ENCODE measurements around the gene WWOX. TPM values are rescaled to one million over a fixed set of nuclear protein-coding genes. Genes with fewer than 3 reads are reported as not detected.

WWOX gene
- total and polyA plus RNA-seq, 4 donors: 5.4 to 61.5 (median 18.4) TPM

DNA sequence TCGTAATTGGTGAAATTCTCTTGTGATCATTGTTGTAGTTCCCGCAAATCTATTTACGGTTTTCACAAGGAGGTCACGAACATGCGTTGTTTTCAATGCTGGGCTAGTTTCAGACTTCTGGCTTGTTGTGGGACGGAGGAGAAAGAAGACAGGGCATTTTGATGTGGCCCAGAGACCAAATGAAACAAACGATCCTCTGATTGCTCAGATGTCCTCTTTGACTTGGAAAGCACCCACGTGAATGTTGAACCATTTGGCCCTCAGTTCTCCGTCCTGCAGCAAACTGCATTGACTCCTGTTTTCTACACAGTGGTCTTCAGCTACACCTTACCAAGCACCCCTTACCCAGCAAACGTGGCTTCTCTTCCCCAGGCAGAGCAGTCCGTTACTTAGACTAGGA, 391.0 kb downstream of the WWOX start:
- Histone ChIP-seq H3K9me3 (ENCODE audit: control insufficient read depth in 4 of 4, insufficient read depth in 3 of 4, low read length in 3 of 4) (no peaks in the 10 kb centered on the region), H3K36me3 (ENCODE audit: control insufficient read depth in 4 of 4, insufficient read depth in 4 of 4, low read length in 4 of 4) (no peaks in the 10 kb centered on the region), H3K27ac (ENCODE audit: low read depth in 1 of 2, low read length in 1 of 2) (no peak overlapping the region), H3K27me3 (ENCODE audit: control insufficient read depth in 3 of 3, insufficient read depth in 3 of 3, low read length in 2 of 3) (no peaks in the 10 kb centered on the region), H3K4me3 (no peak overlapping the region), H3K4me1 (ENCODE audit: control insufficient read depth in 5 of 5, insufficient read depth in 5 of 5, low read length in 5 of 5) (peaks cover 0 to 8% (median 0%) of the 10 kb centered on the region in 5 donors), H3K9ac (ENCODE audit: insufficient read depth in 1 of 2, low read length in 2 of 2) (no peak overlapping the region)
- ATAC-seq (ENCODE audit: insufficient read depth, low FRiP score): no peak
- WGBS, 2 donors: 93 to 96% methylated on average over 11 of the region's 11 CpGs
- no peak for DNase-seq
- TF ChIP-seq CTCF (IDR thresholded peaks at IDR 0.05; ENCODE audit: control extremely low read depth, extremely low read depth): no peak

DNA sequence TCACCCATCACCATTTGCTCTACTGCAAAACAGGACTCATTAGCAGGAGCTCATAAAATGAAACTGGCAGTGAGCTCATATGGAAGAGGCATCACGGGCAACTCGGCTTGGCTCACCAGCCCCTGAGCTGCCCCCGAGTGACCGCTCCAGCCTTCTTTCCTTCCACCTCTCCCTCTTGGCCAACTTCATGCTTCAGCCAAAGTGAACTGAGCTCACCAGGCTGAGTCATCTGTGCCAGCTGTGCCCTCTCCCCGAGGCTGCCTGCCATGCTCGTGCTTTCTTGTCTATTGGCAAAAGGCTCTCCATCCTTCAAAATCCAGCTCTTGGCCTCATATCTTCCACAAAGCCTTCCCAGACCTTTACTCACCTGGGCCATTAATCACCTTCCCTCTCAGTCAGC, 391.4 kb downstream of the WWOX start:
- no peak overlapping the region for H3K4me3 ChIP-seq
- H3K9ac ChIP-seq (ENCODE audit: insufficient read depth in 1 of 2, low read length in 2 of 2): no peak overlapping the region
- no peaks in the 10 kb centered on the region for H3K27me3 ChIP-seq (ENCODE audit: control insufficient read depth in 3 of 3, insufficient read depth in 3 of 3, low read length in 2 of 3)
- ATAC-seq (ENCODE audit: insufficient read depth, low FRiP score): no peak
- DNase-seq: no peak
- TF ChIP-seq CTCF (IDR thresholded peaks at IDR 0.05; ENCODE audit: control extremely low read depth, extremely low read depth): no peak
- no peak overlapping the region for H3K27ac ChIP-seq (ENCODE audit: low read depth in 1 of 2, low read length in 1 of 2)
- no peaks in the 10 kb centered on the region for H3K36me3 ChIP-seq (ENCODE audit: control insufficient read depth in 4 of 4, insufficient read depth in 4 of 4, low read length in 4 of 4)
- H3K9me3 ChIP-seq (ENCODE audit: control insufficient read depth in 4 of 4, insufficient read depth in 3 of 4, low read length in 3 of 4): no peaks in the 10 kb centered on the region
- WGBS, 2 donors: 91 to 94% methylated on average over 6 of the region's 6 CpGs
- peaks cover 0 to 8% (median 0%) of the 10 kb centered on the region in 5 donors for H3K4me1 ChIP-seq (ENCODE audit: control insufficient read depth in 5 of 5, insufficient read depth in 5 of 5, low read length in 5 of 5)

- 97% methylated on average over 8 of the region's 8 CpGs for WGBS, 2 donors
- ATAC-seq (ENCODE audit: insufficient read depth, low FRiP score) (no peak), DNase-seq (no peak)
- Histone ChIP-seq H3K36me3 (ENCODE audit: control insufficient read depth in 4 of 4, insufficient read depth in 4 of 4, low read length in 4 of 4) (no peaks in the 10 kb centered on the region), H3K4me3 (no peak overlapping the region), H3K9ac (ENCODE audit: insufficient read depth in 1 of 2, low read length in 2 of 2) (no peak overlapping the region), H3K27ac (ENCODE audit: low read depth in 1 of 2, low read length in 1 of 2) (no peak overlapping the region), H3K4me1 (ENCODE audit: control insufficient read depth in 5 of 5, insufficient read depth in 5 of 5, low read length in 5 of 5) (peaks cover 0 to 8% (median 0%) of the 10 kb centered on the region in 5 donors), H3K27me3 (ENCODE audit: control insufficient read depth in 3 of 3, insufficient read depth in 3 of 3, low read length in 2 of 3) (no peaks in the 10 kb centered on the region), H3K9me3 (ENCODE audit: control insufficient read depth in 4 of 4, insufficient read depth in 3 of 4, low read length in 3 of 4) (no peaks in the 10 kb centered on the region)
- TF ChIP-seq CTCF (IDR thresholded peaks at IDR 0.05; ENCODE audit: control extremely low read depth, extremely low read depth): no peak
Measured at GRCh38 chr16:78493573-78493972, 394.1 kb downstream of the WWOX start.

GRCh38 chr16:78494105-78494504, 394.7 kb downstream of the WWOX start:
- peaks cover 0 to 7% (median 2%) of the 10 kb centered on the region in 5 donors for H3K4me1 ChIP-seq (ENCODE audit: control insufficient read depth in 5 of 5, insufficient read depth in 5 of 5, low read length in 5 of 5)
- H3K9ac ChIP-seq (ENCODE audit: insufficient read depth in 1 of 2, low read length in 2 of 2): no peak overlapping the region
- no peak for DNase-seq
- no peaks in the 10 kb centered on the region for H3K27me3 ChIP-seq (ENCODE audit: control insufficient read depth in 3 of 3, insufficient read depth in 3 of 3, low read length in 2 of 3)
- H3K4me3 ChIP-seq: no peak overlapping the region
- ATAC-seq (ENCODE audit: insufficient read depth, low FRiP score): no peak
- H3K9me3 ChIP-seq (ENCODE audit: control insufficient read depth in 4 of 4, insufficient read depth in 3 of 4, low read length in 3 of 4): no peaks in the 10 kb centered on the region
- 78 to 81% methylated on average over 2 of the region's 2 CpGs for WGBS, 2 donors
- no peaks in the 10 kb centered on the region for H3K36me3 ChIP-seq (ENCODE audit: control insufficient read depth in 4 of 4, insufficient read depth in 4 of 4, low read length in 4 of 4)
- no peak overlapping the region for H3K27ac ChIP-seq (ENCODE audit: low read depth in 1 of 2, low read length in 1 of 2)
- no peak for TF ChIP-seq CTCF (IDR thresholded peaks at IDR 0.05; ENCODE audit: control extremely low read depth, extremely low read depth)
